GM19099 (cell line): Measurements from ENCODE around the gene CAPN12.

ENCODE experiments used
- POLR2A ChIP-seq: IDR thresholded peaks from 3 replicates; pipeline ENCODE4 v1.6.1; 2011; ENCODE audit warnings: low read depth; ENCODE audit not compliant: insufficient read length; ENCODE audit errors: extremely low read depth

CAPN12 gene

GRCh38 chr19:38773469-38774177 is 29.3 kb upstream of the CAPN12 start, which contains the start of gene LGALS7:
TSS of gene LGALS7 (minus strand) at chr19:38773517. CDS start at chr19:38773492, 25 bp downstream.
- no peak for TF ChIP-seq POLR2A

- peak; percentile 44 for TF ChIP-seq POLR2A
These were observed 25.4 kb upstream of the CAPN12 start for GRCh38 chr19:38769635-38770211.

GRCh38 chr19:38766276-38767047 is 22.2 kb upstream of the CAPN12 start:
- TF ChIP-seq POLR2A: no peak

GRCh38 chr19:38765214-38765613 is 20.9 kb upstream of the CAPN12 start:
- TF ChIP-seq POLR2A: no peak

- TF ChIP-seq POLR2A: no peak
These were observed 19.5 kb upstream of the CAPN12 start for GRCh38 chr19:38763795-38764220.

GRCh38 chr19:38759590-38760003 is 15.3 kb upstream of the CAPN12 start:
- TF ChIP-seq POLR2A: no peak

GRCh38 chr19:38745316-38745715 is 1.0 kb upstream of the CAPN12 start:
- no peak for TF ChIP-seq POLR2A

- TF ChIP-seq POLR2A: no peak
These were observed 600 bp upstream of the CAPN12 start for GRCh38 chr19:38744874-38745273.

- no peak for TF ChIP-seq POLR2A
These were observed 628 bp downstream of the CAPN12 start for GRCh38 chr19:38743394-38744297.

GRCh38 chr19:38742906-38743305 is 1.4 kb downstream of the CAPN12 start:
- TF ChIP-seq POLR2A: no peak

- TF ChIP-seq POLR2A: no peak
These were observed 2.0 kb downstream of the CAPN12 start for GRCh38 chr19:38742296-38742695.

- TF ChIP-seq POLR2A: no peak
These were observed 2.6 kb downstream of the CAPN12 start for GRCh38 chr19:38741670-38742069.

GRCh38 chr19:38740932-38741331 is 3.3 kb downstream of the CAPN12 start:
- TF ChIP-seq POLR2A: no peak

- TF ChIP-seq POLR2A: no peak
These were observed 4.0 kb downstream of the CAPN12 start for GRCh38 chr19:38740257-38740592.
